Ovary (tissue), 9 donors: ENCODE data around the gene EVA1A. TPM values are rescaled to one million over a fixed set of nuclear protein-coding genes. Genes with fewer than 3 reads are reported as not detected.

Experiments used
- DNase-seq, 5 donors: peaks; one replicate each; pipeline ENCODE4 v3.0.0-alpha.2; 2019 to 2020
- H3K27ac ChIP-seq, 2 donors: fragments of 200-600 bp; one replicate each; pipeline versions ENCODE4 v1.5.1 to v1.8.0; 2019 to 2022
- H3K27me3 ChIP-seq: fragments of 200-600 bp; one replicate; pipeline ENCODE4 v1.8.0; 2022
- H3K36me3 ChIP-seq: fragments of 200-600 bp; sonication (generic); one replicate; pipeline ENCODE4 v1.5.1; 2019
- H3K4me1 ChIP-seq: one replicate; pipeline ENCODE4 v1.8.1; 2013; ENCODE audit warnings: mild to moderate bottlenecking, moderate library complexity; ENCODE audit not compliant: insufficient read depth
- H3K4me3 ChIP-seq: fragments of 200-600 bp; sonication (generic); one replicate; pipeline ENCODE4 v1.5.1; 2017
- H3K9me3 ChIP-seq, 2 donors: fragments of 200-600 bp in 1 of 2; sonication (generic) in 1 of 2; one replicate each; pipeline versions ENCODE4 v1.5.1 to v1.8.1; 2013 to 2019; ENCODE audit warnings: mild to moderate bottlenecking in 1 of 2, moderate library complexity in 1 of 2
- EP300 ChIP-seq: sonication (generic); formaldehyde crosslinking; IDR thresholded peaks from one replicate; pipeline ENCODE4 v1.6.1; 2017; ENCODE audit warnings: antibody characterized with exemption
- POLR2A ChIP-seq: fragments of 450-650 bp; IDR thresholded peaks from one replicate; pipeline ENCODE4 v1.6.1; 2017; ENCODE audit warnings: antibody characterized with exemption, mild to moderate bottlenecking, moderate library complexity
- WGBS, 3 donors: extraction: QIAGEN DNeasy Blood & Tissue Kit in 1 of 3; methylation state at CpG; one replicate each; pipeline versions ENCODE4 v1.1.5 to v1.1.7; 2013 to 2017; 5-methylcytosine and 5-hydroxymethylcytosine counted together
- intact Hi-C, 4 donors: fragments of 100-400 bp; cut with DNase I; formaldehyde crosslinking; loops; one replicate each; pipeline versions ENCODE4 v1.11.0 to v1.15.1; 2022 to 2023
- polyA plus RNA-seq, 2 donors: library from polyadenylated mRNA; stranded (reverse); fragments of 200-250 nt in 1 of 2; fragments of 350-450 nt in 1 of 2; fragmentation: Illumina TruSeq in 1 of 2; extraction: RNeasy Lipid Tissue Mini Kit (QIAGEN cat#74804) in 1 of 2; gene quantifications; one replicate each; pipeline ENCODE4 v1.2.3, GENCODE V29; 2013 to 2014
- total RNA-seq, 7 donors: library from RNA; depleted of rRNA in 2 of 7; stranded (reverse); fragments of >200 nt in 2 of 7; fragmentation: NEBNext Ultra II Directional in 3 of 7; extraction: Animal tissue kit (Norgen Biotek cat#: 25700) in 3 of 7; gene quantifications; one replicate each; pipeline versions ENCODE4 v1.1.0 to v1.2.4, GENCODE V29; 2016 to 2023
- TF ChIP-seq, protein P1 (sequence below), 3 donors: fragments of 450-650 bp in 2 of 3; fragments of 200-600 bp in 1 of 3; IDR thresholded peaks; one replicate each; pipeline versions ENCODE4 v1.5.1 to v1.8.0; 2016 to 2022; ENCODE audit warnings: antibody characterized with exemption in 3 of 3, mild to moderate bottlenecking in 1 of 3
- donor health status: DM: no; HTN: no; CAD: no; lungs with moderate emphysema.
- donor health status: DM: no; HTN: no; CAD: no.
- donor health status: Bipolar disorder and iron deficiency.
- donor health status: DM: yes; HTN: yes; CAD: no.
- donor health status: DM: no; HTN: no; CAD: no.
- donor health status: DM: yes; HTN: yes; CAD: no.

EVA1A gene
- total and polyA plus RNA-seq, 9 donors, result 0.62 to 12.2 (median 1.4) TPM

- TF ChIP-seq, protein P1, sequence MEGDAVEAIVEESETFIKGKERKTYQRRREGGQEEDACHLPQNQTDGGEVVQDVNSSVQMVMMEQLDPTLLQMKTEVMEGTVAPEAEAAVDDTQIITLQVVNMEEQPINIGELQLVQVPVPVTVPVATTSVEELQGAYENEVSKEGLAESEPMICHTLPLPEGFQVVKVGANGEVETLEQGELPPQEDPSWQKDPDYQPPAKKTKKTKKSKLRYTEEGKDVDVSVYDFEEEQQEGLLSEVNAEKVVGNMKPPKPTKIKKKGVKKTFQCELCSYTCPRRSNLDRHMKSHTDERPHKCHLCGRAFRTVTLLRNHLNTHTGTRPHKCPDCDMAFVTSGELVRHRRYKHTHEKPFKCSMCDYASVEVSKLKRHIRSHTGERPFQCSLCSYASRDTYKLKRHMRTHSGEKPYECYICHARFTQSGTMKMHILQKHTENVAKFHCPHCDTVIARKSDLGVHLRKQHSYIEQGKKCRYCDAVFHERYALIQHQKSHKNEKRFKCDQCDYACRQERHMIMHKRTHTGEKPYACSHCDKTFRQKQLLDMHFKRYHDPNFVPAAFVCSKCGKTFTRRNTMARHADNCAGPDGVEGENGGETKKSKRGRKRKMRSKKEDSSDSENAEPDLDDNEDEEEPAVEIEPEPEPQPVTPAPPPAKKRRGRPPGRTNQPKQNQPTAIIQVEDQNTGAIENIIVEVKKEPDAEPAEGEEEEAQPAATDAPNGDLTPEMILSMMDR (IDR thresholded peaks at IDR 0.05), result no peak
- TF ChIP-seq POLR2A (no peak), EP300 (no peak)
- no peaks in the 10 kb centered on the region for H3K36me3 ChIP-seq
- DNase-seq, result no peak
- no peaks in the 10 kb centered on the region for H3K4me1 ChIP-seq
- no peak overlapping the region for H3K4me3 ChIP-seq
- H3K9me3 ChIP-seq, result no peaks in the 10 kb centered on the region
- no peaks in the 10 kb centered on the region for H3K27me3 ChIP-seq
- no peak overlapping the region for H3K27ac ChIP-seq
- intact Hi-C loops, result no loop called here
These were observed 33.9 kb downstream of the EVA1A start for GRCh38 chr2:75526842-75527241.

- H3K4me1 ChIP-seq, result no peaks in the 10 kb centered on the region
- DNase-seq, result no peak
- no peak overlapping the region for H3K27ac ChIP-seq
- no peaks in the 10 kb centered on the region for H3K36me3 ChIP-seq
- no peak overlapping the region for H3K4me3 ChIP-seq
- intact Hi-C loops, result no loop called here
- H3K27me3 ChIP-seq, result no peaks in the 10 kb centered on the region
- WGBS, 3 donors, result 86 to 90% (median 89%) methylated on average over 5 of the region's 5 CpGs
- H3K9me3 ChIP-seq, result no peaks in the 10 kb centered on the region
- no peak for TF ChIP-seq EP300
- TF ChIP-seq, protein P1 (IDR thresholded peaks at IDR 0.05), result no peak
- no peak for TF ChIP-seq POLR2A
These were observed 35.1 kb downstream of the EVA1A start for GRCh38 chr2:75525434-75526310.

- TF ChIP-seq POLR2A, result no peak
- TF ChIP-seq, protein P1 (IDR thresholded peaks at IDR 0.05), result no peak
- TF ChIP-seq EP300, result no peak
- Histone ChIP-seq H3K4me3 (no peak overlapping the region), H3K9me3 (no peaks in the 10 kb centered on the region), H3K27me3 (no peaks in the 10 kb centered on the region), H3K27ac (no peak overlapping the region), H3K4me1 (no peaks in the 10 kb centered on the region), H3K36me3 (no peaks in the 10 kb centered on the region)
- no peak for DNase-seq
- intact Hi-C loops, result no loop called here
- 82 to 88% (median 85%) methylated on average over 2 of the region's 2 CpGs for WGBS, 3 donors
These were observed 36.3 kb downstream of the EVA1A start for GRCh38 chr2:75524276-75524911.

GRCh38 chr2:75523313-75524275 is 37.1 kb downstream of the EVA1A start:
- Histone ChIP-seq H3K4me1 (no peaks in the 10 kb centered on the region), H3K36me3 (no peaks in the 10 kb centered on the region), H3K27ac (no peak overlapping the region), H3K4me3 (no peak overlapping the region), H3K9me3 (no peaks in the 10 kb centered on the region), H3K27me3 (no peaks in the 10 kb centered on the region)
- DNase-seq, result no peak
- intact Hi-C loops, result no loop called here
- TF ChIP-seq EP300, result no peak
- TF ChIP-seq, protein P1 (IDR thresholded peaks at IDR 0.05), result no peak
- 64 to 80% (median 71%) methylated on average over 6 of the region's 6 CpGs for WGBS, 3 donors
